ENCODE measurements around the gene STOML1. TPM values are rescaled to one million over a fixed set of nuclear protein-coding genes. Genes with fewer than 3 reads are reported as not detected.

STOML1 gene
- total RNA-seq, 4 donors from 2014 or later = 0.75 to 14.6 (median 4.5) TPM

- Histone ChIP-seq H3K27ac (no peak overlapping the region), H3K4me3 (no peak overlapping the region), H3K4me1 (peaks cover 0 to 11% (median 8%) of the 10 kb centered on the region in 4 donors), H3K27me3 (no peaks in the 10 kb centered on the region), H3K9me3 (no peaks in the 10 kb centered on the region), H3K36me3 (peaks cover 0 to 8% (median 0%) of the 10 kb centered on the region in 4 donors)
- intact Hi-C loops (cut with DNase I; ENCODE audit: low total_unique reads) (no loop called here), in situ Hi-C loops (cut with MboI; ENCODE audit: low pct_ligation_motif_present in 1 of 4, low pct_unique_long_range_greater_than_20kb in 1 of 4, low sequenced_read_pairs in 3 of 4) (loop anchor here in 1 of 4 donors (10.0 kb wide), 1 partner anchor 51 kb away; no protein-coding TSS in a partner anchor)
- WGBS, 2 donors (ENCODE audit: low coverage in 1 of 2) = 93% methylated on average over 27 of the region's 28 CpGs; no CpG with 5 or more reads in 1 of the 2 donors
- no peak for DNase-seq
- TF ChIP-seq CTCF (IDR thresholded peaks at IDR 0.05) = no peak
- TF ChIP-seq POLR2AphosphoS5 (IDR thresholded peaks at IDR 0.05) = no peak
- TF ChIP-seq EP300 (IDR thresholded peaks at IDR 0.05; ENCODE audit: low read depth) = no peak
- no peak for TF ChIP-seq POLR2A (IDR thresholded peaks at IDR 0.05)
Observed at GRCh38 chr15:74035121-74036017, 43.3 kb upstream of the STOML1 start.

GRCh38 chr15:74034206-74034755 lies 42.2 kb upstream of the STOML1 start:
- DNase-seq = no peak
- no peaks in the 10 kb centered on the region for H3K9me3 ChIP-seq
- peaks cover 0 to 6% (median 4%) of the 10 kb centered on the region in 4 donors for H3K4me1 ChIP-seq
- intact Hi-C loops (cut with DNase I; ENCODE audit: low total_unique reads) (no loop called here), in situ Hi-C loops (cut with MboI; ENCODE audit: low pct_ligation_motif_present in 1 of 4, low pct_unique_long_range_greater_than_20kb in 1 of 4, low sequenced_read_pairs in 3 of 4) (loop anchor here in 1 of 4 donors (10.0 kb wide), 1 partner anchor 49 kb away; no protein-coding TSS in a partner anchor)
- WGBS, 2 donors (ENCODE audit: low coverage in 1 of 2) = 80 to 91% methylated on average over 1 to 10 of the region's 10 CpGs
- H3K27ac ChIP-seq = no peak overlapping the region
- no peak for TF ChIP-seq POLR2A (IDR thresholded peaks at IDR 0.05)
- TF ChIP-seq CTCF (IDR thresholded peaks at IDR 0.05) = no peak
- TF ChIP-seq EP300 (IDR thresholded peaks at IDR 0.05; ENCODE audit: low read depth) = no peak
- no peak for TF ChIP-seq POLR2AphosphoS5 (IDR thresholded peaks at IDR 0.05)
- no peak overlapping the region for H3K4me3 ChIP-seq
- H3K27me3 ChIP-seq = no peaks in the 10 kb centered on the region
- H3K36me3 ChIP-seq = peaks cover 0 to 8% (median 0%) of the 10 kb centered on the region in 4 donors

DNA sequence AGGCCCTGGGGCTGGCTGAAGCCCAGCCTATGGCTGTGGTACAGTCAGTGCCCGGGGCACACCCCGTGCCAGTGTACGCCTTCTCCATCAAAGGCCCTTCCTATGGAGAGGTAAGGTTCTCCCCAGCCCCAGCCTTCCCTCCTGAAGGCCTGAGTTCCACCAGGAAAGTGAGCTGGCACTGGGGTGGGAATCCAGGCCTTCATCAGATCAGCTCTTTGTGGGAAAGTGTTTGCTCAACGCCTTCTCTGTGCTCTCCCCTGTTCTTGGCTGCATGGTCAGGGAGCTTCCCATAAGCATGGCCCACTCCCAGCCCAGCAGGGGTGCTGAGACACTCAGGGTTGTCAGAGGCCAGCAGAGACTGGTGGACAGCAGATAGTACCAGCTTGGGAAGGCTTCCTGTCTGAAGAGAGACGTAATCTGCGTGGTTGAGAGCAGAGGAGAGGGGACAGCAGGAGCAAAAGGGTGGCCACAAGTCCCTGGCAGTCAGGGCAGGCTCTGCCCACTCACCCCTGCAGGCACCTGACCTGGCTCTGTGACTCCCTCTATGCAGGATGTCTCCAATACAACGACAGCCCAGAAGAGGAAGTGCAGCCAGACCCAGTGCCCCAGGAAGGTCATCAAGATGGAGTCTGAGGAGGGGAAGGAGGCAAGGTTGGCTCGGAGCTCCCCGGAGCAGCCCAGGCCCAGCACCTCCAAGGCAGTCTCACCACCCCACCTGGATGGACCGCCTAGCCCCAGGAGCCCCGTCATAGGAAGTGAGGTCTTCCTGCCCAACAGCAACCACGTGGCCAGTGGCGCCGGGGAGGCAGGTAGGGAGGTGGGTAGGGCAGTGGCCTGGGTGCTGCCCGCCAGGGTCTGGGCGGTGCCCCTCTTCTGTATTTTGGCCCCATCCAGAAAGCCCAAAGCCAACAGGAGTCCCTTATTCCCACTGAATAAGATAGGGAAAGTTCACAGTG lies 40.8 kb upstream of the STOML1 start:
- TF ChIP-seq POLR2AphosphoS5 (IDR thresholded peaks at IDR 0.05) = no peak
- TF ChIP-seq EP300 (IDR thresholded peaks at IDR 0.05; ENCODE audit: low read depth) = no peak
- TF ChIP-seq CTCF (IDR thresholded peaks at IDR 0.05) = no peak
- TF ChIP-seq POLR2A (IDR thresholded peaks at IDR 0.05) = no peak
- DNase-seq = no peak
- Histone ChIP-seq H3K36me3 (peaks cover 0 to 8% (median 0%) of the 10 kb centered on the region in 4 donors), H3K4me1 (peaks cover 0 to 8% (median 5%) of the 10 kb centered on the region in 4 donors), H3K27me3 (no peaks in the 10 kb centered on the region), H3K27ac (no peak overlapping the region), H3K9me3 (no peaks in the 10 kb centered on the region), H3K4me3 (no peak overlapping the region)
- intact Hi-C loops (cut with DNase I; ENCODE audit: low total_unique reads) = no loop called here
- WGBS, 2 donors (ENCODE audit: low coverage in 1 of 2) = 84% methylated on average over 10 of the region's 16 CpGs; no CpG with 5 or more reads in 1 of the 2 donors
- in situ Hi-C loops (cut with MboI; ENCODE audit: low pct_ligation_motif_present in 1 of 4, low pct_unique_long_range_greater_than_20kb in 1 of 4, low sequenced_read_pairs in 3 of 4) = loop anchor here in 1 of 4 donors (10.0 kb wide), 1 partner anchor 48 kb away; no protein-coding TSS in a partner anchor
